GM15510 (cell line): ENCODE measurements around the gene NRL.

Source experiments
- POLR2A ChIP-seq: IDR thresholded peaks from 3 replicates; pipeline ENCODE4 v1.6.1; 2011; ENCODE audit warnings: borderline replicate concordance; ENCODE audit not compliant: insufficient read length; ENCODE audit errors: extremely low read depth

NRL gene

DNA sequence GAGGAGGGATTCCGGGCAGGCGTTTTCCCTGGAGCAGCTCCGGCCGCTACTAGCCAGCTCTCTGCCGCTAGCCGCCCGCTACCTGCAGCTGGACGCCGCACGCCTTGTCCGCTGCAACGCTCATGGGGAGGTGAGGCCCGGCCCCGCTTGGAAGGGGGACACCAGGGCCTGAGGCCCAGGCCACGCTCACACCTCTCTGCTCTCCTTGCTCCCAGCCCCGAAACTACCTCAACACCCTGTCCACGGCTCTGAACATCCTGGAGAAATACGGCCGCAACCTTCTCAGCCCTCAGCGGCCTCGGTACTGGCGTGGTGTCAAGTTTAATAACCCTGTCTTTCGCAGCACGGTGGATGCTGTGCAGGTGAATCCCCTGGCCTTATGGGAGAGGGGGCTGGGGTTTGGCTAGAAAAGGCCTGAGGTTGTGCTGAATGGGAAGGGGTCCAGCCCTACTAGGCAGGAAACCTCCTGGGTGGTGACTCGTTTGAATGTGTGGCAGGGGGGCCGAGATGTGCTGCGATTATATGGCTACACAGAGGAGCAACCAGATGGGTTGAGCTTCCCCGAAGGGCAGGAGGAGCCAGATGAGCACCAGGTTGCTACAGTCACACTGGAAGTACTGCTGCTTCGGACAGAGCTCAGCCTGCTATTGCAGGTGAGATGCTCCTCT is 33.1 kb upstream of the NRL start:
- TF ChIP-seq POLR2A, result no peak

GRCh38 chr14:24146978-24147760 is 32.4 kb upstream of the NRL start, which contains the start of gene RNF31:
Gene RNF31, plus strand, starts transcription at chr14:24147498. Its CDS starts 201 bp downstream, at chr14:24147699.
- peak; percentile 67 for TF ChIP-seq POLR2A

GRCh38 chr14:24146453-24146977 is 31.8 kb upstream of the NRL start, which contains the start of gene PSME2:
Gene PSME2, minus strand, starts transcription at chr14:24146610. Its CDS starts 29 bp downstream, at chr14:24146581.
- TF ChIP-seq POLR2A, result peak; percentile 68

DNA sequence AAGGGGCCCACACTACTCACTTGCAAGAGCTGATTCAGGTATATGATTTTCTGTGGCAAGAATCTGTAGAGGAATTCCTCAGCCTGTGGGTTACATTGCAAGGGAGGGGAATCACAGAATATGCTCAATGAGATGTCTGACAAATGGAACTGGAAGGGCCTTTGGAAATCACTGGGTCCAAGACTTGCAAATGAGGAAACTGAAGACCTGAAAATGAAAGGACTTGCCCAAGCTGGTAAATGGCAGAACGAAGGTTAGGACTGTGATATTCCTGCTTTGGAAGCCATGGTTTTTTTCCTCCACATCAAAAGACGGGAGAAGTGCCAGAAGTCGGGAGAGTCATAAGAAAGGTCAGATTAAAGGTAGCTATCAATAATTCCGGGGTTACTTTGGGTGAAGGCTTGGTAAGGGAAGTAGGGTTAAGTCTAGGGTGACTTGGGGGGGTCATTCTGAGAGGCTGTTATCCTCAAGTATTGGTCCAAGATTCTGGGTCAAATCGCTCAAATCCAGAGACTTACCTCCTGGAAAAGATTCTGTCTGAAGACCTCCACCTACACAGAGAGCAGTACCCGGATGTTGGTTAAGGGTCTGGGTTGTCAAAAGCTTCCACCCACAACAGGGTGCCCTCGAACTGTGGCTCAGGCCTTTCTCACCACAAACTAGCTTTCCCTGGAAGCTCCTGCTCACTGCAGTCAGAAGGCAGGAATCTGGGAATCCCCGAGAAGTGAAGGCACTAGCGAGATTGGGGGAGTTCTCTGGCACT is 31.1 kb upstream of the NRL start:
- no peak for TF ChIP-seq POLR2A

DNA sequence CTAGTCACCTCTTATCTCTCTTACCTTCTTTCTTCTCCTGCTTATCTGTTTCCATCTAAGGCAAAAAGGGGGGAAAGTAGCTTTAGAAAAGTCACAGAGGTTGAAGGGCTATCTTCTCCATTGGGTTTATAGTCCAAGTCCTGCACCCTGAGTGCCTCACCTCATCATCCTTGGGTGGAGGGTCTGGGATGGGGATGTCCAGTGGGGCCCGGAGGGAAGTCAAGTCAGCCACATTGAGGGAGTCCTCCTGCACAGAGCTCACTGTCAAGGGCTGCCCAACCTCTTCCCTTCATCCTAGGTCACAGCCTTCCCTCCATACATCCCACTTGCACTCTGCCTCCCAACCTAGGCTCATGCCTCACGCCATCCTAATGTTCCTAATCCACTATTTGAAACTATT is 30.5 kb upstream of the NRL start:
- no peak for TF ChIP-seq POLR2A

GRCh38 chr14:24144451-24144850 is 29.7 kb upstream of the NRL start:
- TF ChIP-seq POLR2A, result no peak

DNA sequence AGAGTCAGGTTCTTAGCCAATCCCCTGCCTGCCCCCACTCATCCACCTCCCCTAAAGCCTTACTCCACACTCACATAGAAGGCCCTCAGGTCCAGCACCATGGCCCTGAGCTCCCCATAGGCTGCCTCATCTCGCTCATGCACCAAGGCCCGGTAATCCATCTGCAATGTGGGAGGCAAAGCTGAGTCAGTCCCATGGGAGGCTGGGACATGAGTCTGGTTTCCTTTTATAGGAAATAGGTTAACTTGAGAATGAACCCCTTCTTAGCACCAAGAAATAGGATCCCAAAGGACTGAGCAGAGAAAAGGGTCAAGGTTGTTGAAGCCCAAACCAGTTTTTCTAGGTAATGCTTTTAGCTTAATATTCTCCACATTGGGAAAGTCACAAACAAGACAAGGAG is 28.8 kb upstream of the NRL start:
- no peak for TF ChIP-seq POLR2A

DNA sequence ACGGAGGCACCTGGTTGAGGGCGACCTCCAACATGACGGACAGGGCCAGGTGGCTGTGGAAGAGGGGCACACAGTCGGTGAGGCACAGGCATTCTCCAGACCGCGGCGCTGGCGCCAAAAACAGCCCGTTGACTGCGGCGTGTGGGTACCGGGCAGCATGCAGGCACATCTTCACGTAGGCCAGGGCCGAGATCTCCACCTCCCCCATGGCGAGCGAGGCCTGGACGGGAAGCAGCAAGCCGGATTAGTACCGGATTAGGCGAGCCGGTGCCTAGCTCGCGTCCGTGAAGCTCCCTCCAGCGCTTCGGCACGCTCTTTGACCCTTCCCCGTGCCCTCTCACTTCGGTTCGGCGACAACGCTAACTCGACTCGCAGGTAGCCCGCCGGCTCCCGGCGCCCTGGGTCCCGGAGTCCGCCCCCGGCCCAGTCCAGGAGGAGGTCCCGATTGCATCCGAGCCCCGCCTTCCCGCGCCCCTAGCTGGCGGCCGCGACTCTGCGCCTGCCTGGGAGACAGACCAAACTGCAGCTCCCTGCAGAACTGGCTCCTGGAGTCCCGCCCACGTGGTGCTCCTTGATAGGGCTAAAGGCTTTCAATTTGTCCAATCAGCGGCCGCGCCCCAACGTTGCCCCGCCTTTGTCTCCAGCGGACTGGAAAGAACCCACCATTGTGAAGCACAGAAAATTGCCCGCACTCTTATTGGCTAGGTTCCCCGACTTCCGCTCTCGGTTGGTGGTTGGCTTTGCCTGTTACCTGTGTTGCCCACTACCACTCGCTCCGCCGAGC is 26.5 kb upstream of the NRL start, which contains the start of gene EMC9:
TSS of gene EMC9 (minus strand) at position 495 of the 784 bp plus-strand sequence. CDS start at position 208, 287 bp downstream.
- TF ChIP-seq POLR2A, result peak; percentile 95

- TF ChIP-seq POLR2A, result no peak
Observed at GRCh38 chr14:24139272-24139934, 24.7 kb upstream of the NRL start.

- no peak for TF ChIP-seq POLR2A
Observed at GRCh38 chr14:24138396-24139271, 23.9 kb upstream of the NRL start.

DNA sequence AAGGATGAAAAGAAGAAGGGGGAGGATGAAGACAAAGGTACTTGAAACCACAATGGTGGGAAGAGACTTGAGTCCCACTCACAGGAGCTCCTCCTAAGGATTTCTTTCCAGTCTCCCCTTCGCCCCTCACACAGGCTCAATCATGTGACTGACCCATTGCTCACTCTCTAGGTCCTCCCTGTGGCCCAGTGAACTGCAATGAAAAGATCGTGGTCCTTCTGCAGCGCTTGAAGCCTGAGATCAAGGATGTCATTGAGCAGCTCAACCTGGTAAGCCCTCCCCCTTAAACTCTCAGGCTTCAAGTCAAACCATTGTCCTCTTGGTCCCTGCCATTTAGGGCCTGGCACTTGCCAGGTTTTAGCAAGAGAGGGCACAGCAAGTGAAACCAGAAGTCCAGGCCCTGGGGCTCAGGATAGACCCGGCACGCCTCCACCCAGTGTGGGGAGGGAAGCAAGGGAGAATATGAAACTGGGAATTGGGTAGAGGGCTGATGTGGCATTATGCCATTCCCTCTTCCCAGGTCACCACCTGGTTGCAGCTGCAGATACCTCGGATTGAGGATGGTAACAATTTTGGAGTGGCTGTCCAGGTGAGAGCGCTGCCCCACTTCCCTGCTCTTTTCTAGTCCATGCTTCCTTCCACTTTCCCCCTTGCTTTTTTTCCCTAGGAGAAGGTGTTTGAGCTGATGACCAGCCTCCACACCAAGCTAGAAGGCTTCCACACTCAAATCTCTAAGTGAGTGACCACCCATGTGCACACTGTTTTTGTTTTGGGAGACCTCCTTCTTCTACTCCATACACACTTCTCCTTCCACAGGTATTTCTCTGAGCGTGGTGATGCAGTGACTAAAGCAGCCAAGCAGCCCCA is 23.0 kb upstream of the NRL start:
- no peak for TF ChIP-seq POLR2A
